ENCODE data around the gene LSM10. TPM values are rescaled to one million over a fixed set of nuclear protein-coding genes. Genes with fewer than 3 reads are reported as not detected.

LSM10 gene
- total RNA-seq, 1 experiment from 2014 or later, result 6.6 TPM

DNA sequence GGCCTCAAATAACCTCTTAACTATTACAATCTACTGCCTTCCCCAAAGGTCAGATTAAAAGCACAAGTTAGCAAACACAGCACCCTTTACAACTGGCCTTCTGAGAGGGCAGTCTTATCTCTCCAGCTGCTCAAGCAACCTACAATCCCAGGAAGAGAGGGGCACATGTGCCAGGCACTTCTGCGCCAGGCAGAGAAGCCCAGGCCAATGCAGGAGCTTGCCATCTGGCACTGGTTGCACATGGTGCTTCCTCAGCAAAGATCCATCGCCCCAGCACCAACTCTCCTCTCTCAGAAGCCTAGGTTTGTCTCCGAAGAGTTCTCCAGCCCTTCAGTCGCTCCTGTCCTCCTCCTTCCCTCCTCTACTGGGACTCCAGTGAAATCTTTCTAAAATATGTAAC lies 14.5 kb downstream of the LSM10 start:
- DNase-seq (ENCODE audit: low read depth), result no peak

DNA sequence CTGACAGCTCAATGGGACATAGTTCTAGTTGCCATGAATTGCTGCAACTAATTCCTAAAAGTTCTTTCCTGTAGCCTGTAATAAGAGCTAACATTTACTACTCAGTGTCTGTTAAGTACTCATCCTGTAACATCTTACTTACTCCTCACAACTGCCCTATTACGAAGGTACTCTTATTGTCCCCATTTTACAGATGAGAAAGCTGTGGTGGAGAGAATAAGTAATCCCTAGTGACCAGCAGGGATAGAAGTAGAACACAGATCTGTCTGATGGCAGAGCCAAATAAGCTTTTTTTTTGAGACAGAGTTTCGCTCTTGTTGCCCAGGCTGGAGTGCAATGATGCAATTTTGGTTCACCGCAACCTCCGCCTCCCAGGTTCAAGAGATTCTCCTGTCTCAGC lies 15.0 kb downstream of the LSM10 start:
- no peak for DNase-seq (ENCODE audit: low read depth)

DNA sequence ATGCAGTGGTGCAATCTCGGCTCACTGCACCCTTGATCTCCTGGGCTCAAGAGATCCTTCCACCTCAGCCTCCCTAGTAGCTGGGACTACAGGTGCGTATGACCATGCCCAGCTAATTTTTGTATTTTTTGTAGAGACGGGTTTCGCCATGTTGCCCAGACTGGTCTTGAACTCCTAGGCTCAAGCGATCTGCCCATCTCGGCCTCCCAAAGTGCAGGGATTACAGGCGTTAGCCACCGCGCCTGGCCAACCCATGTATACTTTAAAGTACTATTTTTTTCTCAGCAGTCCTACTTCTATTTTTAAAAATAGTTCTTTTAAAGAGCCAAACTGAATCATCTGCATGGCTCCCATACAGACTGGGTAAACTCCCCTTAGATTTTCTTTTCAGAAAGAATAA lies 15.5 kb downstream of the LSM10 start:
- DNase-seq (ENCODE audit: low read depth), result no peak

- DNase-seq (ENCODE audit: low read depth), result no peak
Measured at GRCh38 chr1:36381405-36381804, 16.3 kb downstream of the LSM10 start.

DNA sequence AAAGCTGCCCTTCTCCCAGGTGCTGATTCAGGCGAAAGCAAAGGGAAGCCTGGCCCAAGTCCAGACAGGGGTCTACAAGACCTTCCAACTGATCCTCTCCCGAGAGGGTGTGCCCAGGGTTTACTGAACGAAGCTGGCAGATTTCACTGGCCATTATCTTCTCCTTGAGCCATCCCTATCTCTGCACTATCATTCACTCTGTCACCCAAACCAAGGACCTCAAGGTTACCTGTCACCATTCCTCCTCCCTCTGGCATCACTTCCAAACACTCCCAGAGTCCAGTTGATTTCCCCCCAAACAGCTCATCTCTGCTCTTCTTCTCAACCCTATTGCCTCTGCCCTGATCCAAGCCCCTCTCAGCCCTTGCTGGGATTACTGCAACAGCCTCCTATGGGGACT lies 16.9 kb downstream of the LSM10 start:
- DNase-seq (ENCODE audit: low read depth), result no peak

- no peak for DNase-seq (ENCODE audit: low read depth)
Measured at GRCh38 chr1:36380143-36380619, 17.5 kb downstream of the LSM10 start.

DNA sequence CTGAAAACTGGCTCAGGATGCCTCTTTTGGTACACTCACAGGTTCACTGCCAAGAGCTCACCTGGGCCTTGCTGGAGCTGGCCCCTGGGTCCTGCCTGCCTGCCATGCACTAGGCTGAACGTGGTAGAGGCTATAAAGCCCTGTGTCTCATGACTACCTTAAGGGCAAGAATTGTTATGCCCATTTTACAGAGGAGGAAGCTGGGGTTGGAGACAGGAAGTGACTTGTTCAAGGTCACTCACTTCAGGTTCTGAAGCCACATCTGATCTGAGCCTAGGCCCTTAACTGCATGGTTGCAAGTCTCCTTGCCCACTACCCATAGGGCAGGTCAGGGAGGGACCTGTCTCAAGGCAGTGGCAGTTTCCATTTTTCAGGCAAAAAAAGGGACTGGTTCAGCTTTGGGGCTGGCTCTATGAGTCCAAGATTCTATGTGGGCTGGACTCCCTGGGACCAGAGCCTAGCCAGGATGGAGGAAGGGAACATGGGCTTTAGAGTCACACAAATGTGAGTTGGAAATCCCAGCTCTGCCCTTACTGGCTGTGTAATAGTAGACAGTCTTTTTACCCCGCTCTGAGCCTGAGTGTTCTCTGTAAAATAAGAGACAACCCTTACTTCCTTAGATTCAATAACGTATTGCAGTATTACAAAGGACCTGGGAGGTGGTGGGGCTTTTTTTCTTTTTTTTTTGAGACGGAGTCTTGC lies 19.8 kb downstream of the LSM10 start:
- DNase-seq (ENCODE audit: low read depth), result no peak

GRCh38 chr1:36372617-36373016 lies 25.1 kb downstream of the LSM10 start:
- no peak for DNase-seq (ENCODE audit: low read depth)

GRCh38 chr1:36369061-36369861 lies 28.4 kb downstream of the LSM10 start:
- peak; percentile 71 for DNase-seq (ENCODE audit: low read depth)

DNA sequence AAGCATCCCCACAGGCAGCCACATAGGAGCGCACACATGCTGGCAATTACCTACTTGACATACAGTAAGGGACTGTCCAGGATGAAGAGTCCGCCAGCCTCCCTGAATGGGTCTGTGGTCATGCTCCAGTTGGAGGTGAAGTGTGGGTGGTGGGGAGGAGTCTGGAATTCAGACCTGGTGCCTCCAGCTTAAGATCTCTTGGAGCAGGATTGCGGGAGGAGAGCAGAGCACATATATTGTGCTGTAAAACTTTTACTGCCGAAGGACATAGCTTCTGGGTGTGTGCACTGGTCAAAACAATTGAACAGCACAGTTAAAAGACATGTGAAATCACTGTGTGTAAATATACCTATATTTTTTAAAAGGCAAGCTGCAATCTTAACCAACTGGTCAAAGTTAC lies 29.9 kb downstream of the LSM10 start:
- DNase-seq (ENCODE audit: low read depth), result no peak

DNA sequence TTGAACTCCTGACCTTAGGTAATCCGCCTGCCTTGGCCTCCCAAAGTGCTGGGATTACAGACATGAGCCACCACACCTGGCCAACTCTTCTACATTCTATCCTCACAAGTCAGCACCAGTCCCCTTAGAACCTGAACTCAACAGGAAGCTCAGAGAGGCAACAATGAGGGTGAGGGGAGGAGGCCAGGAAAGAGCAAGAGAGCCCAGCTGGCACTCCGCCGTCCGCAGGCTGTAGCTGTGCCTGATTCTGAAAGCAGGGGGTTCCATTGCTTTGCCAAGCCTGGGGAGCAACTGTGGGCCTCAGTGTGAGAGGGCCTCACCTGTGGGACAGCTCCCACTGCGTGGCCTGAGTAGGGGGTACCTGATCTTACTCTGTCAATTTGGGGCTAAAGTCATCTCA lies 30.6 kb downstream of the LSM10 start:
- no peak for DNase-seq (ENCODE audit: low read depth)

- DNase-seq (ENCODE audit: low read depth), result no peak
Measured at GRCh38 chr1:36366091-36366661, 31.5 kb downstream of the LSM10 start.

- peak; percentile 83 for DNase-seq (ENCODE audit: low read depth)
Measured at GRCh38 chr1:36365381-36365780, 32.3 kb downstream of the LSM10 start.

DNA sequence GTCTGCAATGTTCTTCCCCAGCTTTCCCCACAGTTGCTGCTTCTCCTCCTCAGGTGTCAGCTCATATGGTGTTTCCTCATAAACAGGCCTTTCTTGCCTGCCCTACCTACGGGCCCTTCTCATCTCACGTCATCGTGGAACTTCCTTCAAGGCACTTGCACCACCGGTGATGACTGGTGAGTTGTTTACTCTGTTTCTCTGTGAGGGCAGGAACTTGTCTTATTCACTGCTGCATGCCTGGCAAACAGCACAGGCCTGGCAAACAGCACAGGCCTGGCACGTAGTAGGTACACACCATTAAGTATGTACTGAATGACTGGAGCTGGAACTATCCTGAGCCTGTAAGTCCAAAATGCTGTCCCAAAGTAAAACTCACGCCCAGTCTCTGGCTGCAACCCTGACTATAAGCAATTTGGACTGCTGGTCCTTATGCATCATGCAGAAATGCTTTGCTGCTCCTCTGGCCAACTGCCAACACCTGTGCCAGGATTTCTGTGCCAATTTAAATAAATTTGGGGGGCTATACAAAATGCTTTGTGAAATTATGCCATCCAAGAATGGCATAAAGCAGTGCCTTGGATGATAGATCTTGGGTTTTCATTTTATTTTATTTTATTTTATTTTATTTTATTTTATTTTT lies 37.7 kb downstream of the LSM10 start:
- DNase-seq (ENCODE audit: low read depth), result no peak

DNA sequence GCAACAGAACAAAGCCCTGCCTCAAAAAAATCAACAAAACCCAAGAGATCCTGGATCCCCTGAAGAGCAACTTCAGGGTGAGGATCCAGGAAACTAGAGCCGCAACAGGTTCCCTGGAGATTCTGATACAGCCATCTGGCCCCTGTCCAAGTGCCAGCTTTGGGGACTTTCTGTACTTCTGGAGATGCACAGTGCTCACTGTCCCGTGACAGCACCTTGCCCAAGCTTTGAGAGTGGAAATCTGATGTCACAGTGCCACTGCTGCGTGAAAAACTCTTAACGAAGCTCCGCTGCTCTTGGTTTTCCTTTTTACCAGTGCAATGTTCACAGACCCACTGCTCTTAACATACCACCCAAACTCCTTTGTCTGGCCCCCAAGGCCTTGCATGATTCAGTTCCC lies 38.3 kb downstream of the LSM10 start:
- DNase-seq (ENCODE audit: low read depth), result no peak

DNA sequence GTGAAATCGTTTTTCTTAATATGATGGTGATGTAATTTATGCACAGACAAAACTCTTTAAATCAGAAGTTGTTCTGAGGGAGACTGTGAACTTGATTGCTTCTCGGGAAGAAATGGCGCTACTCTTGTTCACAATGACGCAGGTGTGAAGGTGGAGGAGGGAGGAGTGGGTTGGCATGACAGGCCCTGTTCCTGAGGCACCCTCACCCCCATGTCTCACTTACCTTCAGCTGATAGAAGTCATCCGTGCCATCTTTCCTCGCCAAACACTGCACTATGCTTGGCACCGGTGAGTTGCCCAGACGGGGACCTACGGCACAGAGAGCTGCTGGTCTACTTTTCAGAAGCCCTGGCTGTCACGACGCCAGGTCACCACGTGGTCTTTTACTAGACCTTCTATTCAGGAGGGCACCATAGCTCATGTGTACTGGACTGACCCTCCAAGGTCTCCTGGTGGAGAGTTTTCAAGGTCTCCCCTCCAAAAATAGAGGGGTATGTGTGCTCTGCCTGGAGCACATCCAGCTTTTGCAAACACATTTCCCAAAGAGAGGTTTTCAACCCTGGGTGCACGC lies 39.1 kb downstream of the LSM10 start:
- no peak for DNase-seq (ENCODE audit: low read depth)

- DNase-seq (ENCODE audit: low read depth), result no peak
Measured at GRCh38 chr1:36355811-36356210, 41.9 kb downstream of the LSM10 start.

- peak; percentile 92 for DNase-seq (ENCODE audit: low read depth)
Measured at GRCh38 chr1:36354486-36354885, 43.2 kb downstream of the LSM10 start.

GRCh38 chr1:36352910-36353878 lies 44.5 kb downstream of the LSM10 start:
- peak; percentile 95 for DNase-seq (ENCODE audit: low read depth)

GRCh38 chr1:36352125-36352909 lies 45.4 kb downstream of the LSM10 start:
- DNase-seq (ENCODE audit: low read depth), result peak; percentile 72
